GM13977 (cell line): ENCODE measurements around the gene RNF182.
"Not testable (repeated sequence)": the region's sequence is repeated elsewhere in the genome, so short reads cannot be mapped to it uniquely, and the experiment has no call there.

ENCODE experiments used
- DNase-seq: peaks from one replicate; pipeline ENCODE4 v3.0.0; 2012; ENCODE audit warnings: low spot score
- in situ Hi-C: fragments of 300-500 bp; cut with MboI; formaldehyde crosslinking; loops from one replicate; pipeline ENCODE4 v1.12.0; 2022; ENCODE audit warnings: low sequenced_read_pairs, low pct_unique_long_range_greater_than_20kb, mixed read lengths, inconsistent platforms; ENCODE audit not compliant: unreplicated experiment
- TF ChIP-seq, protein P1 (sequence below): IDR thresholded peaks from 2 replicates; pipeline ENCODE4 v1.5.1; 2012; ENCODE audit warnings: mild to moderate bottlenecking, control low read depth; ENCODE audit not compliant: insufficient read depth; ENCODE audit errors: extremely low read depth, missing control alignments

Gene RNF182

DNA sequence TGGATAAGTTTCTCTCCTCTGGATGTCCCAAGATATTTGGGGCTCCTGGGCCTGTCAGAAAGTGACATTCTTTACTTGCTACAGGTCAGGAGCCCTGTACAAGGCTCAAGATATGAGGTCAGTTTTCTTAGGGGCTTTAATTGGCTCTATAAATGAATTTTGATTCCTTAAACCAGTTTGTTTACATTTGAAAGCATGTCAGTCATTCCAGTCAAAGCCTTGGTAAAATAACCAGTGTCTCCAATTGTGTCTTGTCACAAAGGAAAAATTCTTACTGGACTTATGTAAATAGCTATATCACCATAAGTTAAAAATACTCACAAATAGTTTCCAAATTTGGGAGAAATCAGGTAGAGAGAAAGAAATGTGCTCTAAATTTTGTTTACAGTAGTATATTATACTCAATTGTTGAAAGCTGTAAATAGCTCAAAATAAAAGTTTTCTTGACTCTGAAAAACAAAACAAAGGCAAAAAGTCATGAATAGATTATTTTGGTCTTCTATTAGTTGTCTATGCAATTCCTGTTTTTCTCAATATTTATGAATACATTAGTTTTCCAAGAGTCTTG lies 22.9 kb downstream of the RNF182 start:
- TF ChIP-seq, protein P1, sequence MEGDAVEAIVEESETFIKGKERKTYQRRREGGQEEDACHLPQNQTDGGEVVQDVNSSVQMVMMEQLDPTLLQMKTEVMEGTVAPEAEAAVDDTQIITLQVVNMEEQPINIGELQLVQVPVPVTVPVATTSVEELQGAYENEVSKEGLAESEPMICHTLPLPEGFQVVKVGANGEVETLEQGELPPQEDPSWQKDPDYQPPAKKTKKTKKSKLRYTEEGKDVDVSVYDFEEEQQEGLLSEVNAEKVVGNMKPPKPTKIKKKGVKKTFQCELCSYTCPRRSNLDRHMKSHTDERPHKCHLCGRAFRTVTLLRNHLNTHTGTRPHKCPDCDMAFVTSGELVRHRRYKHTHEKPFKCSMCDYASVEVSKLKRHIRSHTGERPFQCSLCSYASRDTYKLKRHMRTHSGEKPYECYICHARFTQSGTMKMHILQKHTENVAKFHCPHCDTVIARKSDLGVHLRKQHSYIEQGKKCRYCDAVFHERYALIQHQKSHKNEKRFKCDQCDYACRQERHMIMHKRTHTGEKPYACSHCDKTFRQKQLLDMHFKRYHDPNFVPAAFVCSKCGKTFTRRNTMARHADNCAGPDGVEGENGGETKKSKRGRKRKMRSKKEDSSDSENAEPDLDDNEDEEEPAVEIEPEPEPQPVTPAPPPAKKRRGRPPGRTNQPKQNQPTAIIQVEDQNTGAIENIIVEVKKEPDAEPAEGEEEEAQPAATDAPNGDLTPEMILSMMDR: no peak
- no peak for DNase-seq
- in situ Hi-C loops: no loop called here

GRCh38 chr6:13952101-13952500 lies 27.3 kb downstream of the RNF182 start:
- no peak for DNase-seq

GRCh38 chr6:13953061-13953705 lies 28.4 kb downstream of the RNF182 start:
- TF ChIP-seq, protein P1: no peak
- DNase-seq: no peak
- in situ Hi-C loops: no loop called here

More at GRCh38 chr6:13952101-13952500, 27.3 kb downstream of the RNF182 start:
- in situ Hi-C loops: no loop called here
- TF ChIP-seq, protein P1: no peak

GRCh38 chr6:13965582-13966127 lies 40.9 kb downstream of the RNF182 start:
- DNase-seq: no peak
- in situ Hi-C loops: no loop called here
- TF ChIP-seq, protein P1: no peak

DNA sequence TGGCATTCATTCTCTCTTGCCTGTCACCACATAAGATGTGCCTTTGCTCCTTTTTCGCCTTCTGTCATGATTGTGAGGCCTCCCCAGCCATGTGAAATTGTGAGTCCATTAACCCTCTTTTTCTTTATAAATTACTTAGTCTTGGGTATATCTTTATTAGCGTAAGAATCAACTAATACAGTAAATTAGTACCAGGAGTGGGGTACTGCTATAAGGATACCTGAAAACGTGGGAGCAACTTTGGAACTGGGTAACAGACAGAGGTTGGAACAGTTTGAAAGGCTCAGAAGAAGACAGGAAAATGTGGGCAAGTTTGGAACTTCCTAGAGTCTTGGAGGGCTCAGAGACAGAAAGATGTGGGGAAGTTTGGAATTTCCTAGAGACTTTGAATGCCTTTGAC lies 46.6 kb downstream of the RNF182 start:
- DNase-seq: no peak
- TF ChIP-seq, protein P1: no peak
- in situ Hi-C loops: no loop called here

- DNase-seq, in situ Hi-C loops: not testable (repeated sequence)
These were observed 47.9 kb downstream of the RNF182 start for GRCh38 chr6:13972602-13973001.

GRCh38 chr6:13973422-13973821 lies 48.7 kb downstream of the RNF182 start:
- in situ Hi-C loops, DNase-seq: not testable (repeated sequence)
